ENCODE data around the gene ZSCAN30.

The ZSCAN30 gene

DNA sequence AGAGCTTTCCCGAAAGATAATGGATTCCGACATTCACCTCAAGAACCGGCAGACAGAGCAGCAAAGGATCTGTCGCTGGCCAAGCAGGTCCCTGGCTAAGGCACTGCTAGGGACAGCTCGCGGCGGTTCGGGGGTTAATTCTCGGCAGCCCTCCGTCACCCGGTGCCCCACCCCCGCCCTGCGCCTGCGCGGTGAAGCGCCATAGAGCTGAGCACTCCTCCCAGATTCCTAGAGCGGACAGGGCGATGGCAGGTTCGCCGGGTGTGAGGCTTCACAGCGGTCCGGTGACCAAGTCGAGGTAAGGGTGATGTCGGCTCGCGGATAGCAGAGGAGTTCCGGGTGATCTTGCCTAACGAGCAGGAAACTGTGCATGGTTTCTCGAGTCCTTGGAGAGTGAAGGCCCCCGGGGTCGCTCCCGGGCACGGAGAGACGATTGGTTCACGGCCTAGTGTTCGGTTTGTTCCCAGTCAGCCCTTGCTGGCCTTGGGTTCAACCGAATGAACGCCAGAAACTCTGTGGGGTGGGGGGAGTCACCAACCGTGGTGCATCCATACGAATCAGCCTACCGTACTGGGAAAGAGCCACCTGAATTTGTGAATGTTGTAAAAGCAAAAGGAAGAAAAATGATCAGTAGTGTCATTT lies at the start of gene ZSCAN30:
Gene ZSCAN30, minus strand, starts transcription at position 136 of the 642 bp plus-strand sequence. CDS start 25,877 bp downstream, outside the sequence.
- peak; percentile 98 for DNase-seq (ENCODE audit: low spot score)

- no peak for DNase-seq (ENCODE audit: low spot score)
Measured at GRCh38 chr18:35337286-35337685, 47.3 kb upstream of the ZSCAN30 start.

- no peak for DNase-seq (ENCODE audit: low spot score)
Measured at GRCh38 chr18:35335866-35336265, 45.8 kb upstream of the ZSCAN30 start.

- peak; percentile 5 for DNase-seq (ENCODE audit: low spot score)
Measured at GRCh38 chr18:35334821-35335220, 44.8 kb upstream of the ZSCAN30 start.

DNA sequence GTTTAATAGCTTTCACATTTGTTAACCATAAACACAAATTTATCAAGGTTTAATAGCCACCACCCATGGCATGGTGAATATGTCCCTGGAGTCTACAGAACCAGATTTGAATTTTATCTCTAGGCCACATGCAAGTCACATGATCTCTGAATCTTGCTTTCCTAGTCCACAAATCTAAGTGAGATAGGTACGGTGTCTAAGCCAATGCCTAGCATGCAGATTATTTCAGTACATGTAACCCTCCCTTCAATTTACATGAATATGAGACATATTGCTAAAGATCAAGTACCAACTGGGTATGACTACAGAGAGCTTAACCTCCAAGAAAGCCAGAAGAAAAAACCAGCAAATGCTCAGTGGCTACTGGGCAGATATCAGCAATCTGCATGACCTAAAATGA lies 44.2 kb upstream of the ZSCAN30 start:
- no peak for DNase-seq (ENCODE audit: low spot score)

GRCh38 chr18:35331367-35332087 lies 41.5 kb upstream of the ZSCAN30 start:
- no peak for DNase-seq (ENCODE audit: low spot score)

GRCh38 chr18:35328868-35329267 lies 38.8 kb upstream of the ZSCAN30 start:
- no peak for DNase-seq (ENCODE audit: low spot score)

- DNase-seq (ENCODE audit: low spot score): no peak
Measured at GRCh38 chr18:35326695-35327387, 36.8 kb upstream of the ZSCAN30 start.

DNA sequence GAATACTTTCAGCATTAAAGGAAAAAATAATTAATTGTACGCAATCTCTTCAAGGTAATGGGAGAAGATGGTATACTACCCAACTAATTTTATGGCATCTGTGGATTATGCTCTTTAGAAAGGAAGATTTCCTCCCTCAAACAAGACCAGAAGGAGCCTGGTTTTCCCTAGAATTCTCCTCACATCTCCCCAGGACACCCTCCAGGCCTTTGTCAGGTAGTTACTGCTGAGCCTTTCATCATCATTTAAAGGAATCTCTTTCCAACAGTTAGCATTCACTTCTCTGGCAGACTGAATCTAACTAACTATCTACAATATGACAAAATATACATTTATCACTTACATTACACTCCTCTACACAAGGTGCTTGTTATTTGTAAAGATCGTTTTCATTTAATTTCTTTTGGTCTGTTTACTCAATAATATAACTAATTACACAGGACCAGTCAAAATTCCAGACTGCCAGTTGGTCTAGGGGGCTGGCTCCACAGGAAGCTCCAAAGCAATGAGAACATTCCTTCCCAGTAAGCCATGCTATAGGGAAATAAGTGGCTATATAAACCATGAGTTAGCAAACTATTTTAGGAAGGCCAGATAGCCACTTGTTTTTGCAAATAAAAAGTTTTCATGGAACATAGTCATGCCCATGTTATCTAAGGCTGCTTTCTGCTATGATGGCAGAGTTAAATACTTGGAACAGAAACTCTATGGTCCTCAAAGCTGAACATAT lies 35.1 kb upstream of the ZSCAN30 start:
- DNase-seq (ENCODE audit: low spot score): no peak

DNA sequence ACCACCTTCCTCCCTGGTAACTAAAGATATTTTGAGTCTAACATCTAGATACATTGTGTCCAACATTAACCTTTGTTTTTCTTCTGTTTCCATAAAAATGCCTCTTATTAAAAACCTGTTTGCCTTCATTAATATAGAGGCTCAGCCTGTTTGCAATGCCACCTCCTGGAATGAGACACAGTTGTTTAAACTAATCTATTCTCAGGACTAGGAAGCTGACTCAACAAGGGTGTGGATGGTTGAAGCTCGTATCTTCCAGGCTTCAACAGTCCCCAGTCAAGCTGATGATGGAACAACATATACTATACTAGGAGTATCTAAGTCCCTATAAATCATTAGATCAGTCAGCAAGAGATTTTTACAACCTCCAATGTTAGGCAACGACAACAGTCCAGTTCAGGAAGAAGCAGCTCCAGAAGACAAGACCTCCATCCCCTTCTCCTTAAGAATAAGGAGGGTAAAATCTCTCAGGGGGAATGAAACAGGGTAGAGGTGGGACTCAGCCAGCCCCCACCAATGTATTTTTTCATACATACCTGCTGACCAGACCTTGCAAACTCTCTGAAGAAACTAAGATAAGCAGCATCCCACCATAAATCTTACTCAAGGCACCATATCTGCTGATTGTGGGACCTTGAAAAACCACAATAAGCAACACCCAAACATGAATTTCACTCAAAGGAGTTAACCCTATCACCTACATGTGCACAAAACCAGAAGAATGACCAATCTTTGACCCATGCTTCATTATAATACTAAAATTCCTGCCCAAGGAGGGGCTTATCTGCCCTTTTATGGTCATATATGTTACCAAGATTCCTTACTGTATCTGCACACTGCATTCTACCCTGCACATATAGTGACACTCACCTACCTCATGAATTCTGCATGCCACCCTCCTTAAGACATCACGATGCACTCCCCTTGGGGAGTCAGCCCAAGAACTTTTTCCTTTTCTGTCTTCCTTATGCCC lies 32.7 kb upstream of the ZSCAN30 start:
- DNase-seq (ENCODE audit: low spot score): peak; percentile 3

DNA sequence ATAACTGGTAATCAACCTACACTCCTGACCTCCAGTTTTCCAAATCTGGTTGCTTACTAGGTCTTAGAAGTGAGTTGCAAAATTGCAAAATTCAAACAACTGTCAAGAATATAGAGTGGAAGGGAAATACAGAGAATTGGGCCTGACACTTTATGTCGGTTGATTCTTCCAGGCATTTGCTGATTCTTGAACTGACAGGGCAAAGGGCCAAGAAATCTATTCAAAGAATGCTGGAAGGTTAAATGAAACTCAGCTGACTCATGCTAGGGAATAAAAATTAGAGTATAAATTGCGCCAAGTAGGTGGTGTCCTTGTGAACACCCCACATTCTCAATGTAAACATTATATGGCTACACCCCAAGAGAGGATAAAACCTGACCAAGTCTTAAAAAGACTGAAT lies 21.5 kb upstream of the ZSCAN30 start:
- DNase-seq (ENCODE audit: low spot score): no peak

DNA sequence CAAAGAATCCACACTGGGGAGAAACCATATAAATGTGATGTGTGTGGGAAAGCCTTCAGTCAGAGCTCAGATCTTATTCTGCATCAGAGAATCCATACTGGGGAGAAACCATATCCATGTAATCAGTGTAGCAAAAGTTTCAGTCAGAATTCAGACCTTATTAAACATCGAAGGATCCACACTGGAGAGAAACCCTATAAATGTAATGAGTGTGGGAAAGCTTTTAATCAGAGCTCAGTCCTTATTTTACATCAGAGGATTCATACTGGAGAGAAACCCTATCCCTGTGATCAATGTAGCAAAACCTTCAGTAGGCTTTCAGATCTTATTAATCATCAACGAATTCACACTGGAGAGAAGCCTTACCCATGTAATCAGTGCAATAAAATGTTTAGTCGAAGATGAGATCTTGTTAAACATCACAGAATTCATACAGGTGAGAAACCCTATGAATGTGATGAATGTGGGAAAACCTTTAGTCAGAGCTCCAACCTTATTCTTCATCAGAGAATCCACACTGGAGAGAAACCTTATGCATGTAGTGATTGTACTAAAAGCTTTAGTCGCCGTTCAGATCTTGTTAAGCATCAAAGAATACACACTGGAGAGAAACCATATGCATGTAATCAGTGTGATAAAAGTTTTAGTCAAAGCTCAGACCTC lies 16.7 kb upstream of the ZSCAN30 start:
- no peak for DNase-seq (ENCODE audit: low spot score)

GRCh38 chr18:35303610-35304009 lies 13.6 kb upstream of the ZSCAN30 start:
- DNase-seq (ENCODE audit: low spot score): no peak

DNA sequence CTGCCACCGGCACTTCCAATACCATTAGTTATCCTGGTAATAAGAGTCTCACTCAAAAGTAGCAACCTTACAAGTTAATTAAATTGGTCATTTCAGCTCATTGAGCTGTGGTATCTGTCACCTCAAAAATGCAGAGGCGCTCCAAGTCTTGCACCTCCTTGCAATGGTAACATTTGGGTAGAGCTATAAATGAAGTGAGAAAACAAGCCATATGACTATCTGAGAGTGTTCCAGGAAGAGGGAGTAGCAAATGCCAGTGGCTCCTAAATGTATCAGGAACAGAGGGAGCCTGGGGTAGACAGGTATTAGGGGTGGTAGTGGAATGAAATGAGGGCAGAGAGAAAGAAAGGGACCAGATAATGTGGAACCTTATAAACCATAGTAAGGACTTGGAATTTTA lies 6.0 kb upstream of the ZSCAN30 start:
- DNase-seq (ENCODE audit: low spot score): no peak

GRCh38 chr18:35291166-35291565 lies 1.1 kb upstream of the ZSCAN30 start:
- no peak for DNase-seq (ENCODE audit: low spot score)

DNA sequence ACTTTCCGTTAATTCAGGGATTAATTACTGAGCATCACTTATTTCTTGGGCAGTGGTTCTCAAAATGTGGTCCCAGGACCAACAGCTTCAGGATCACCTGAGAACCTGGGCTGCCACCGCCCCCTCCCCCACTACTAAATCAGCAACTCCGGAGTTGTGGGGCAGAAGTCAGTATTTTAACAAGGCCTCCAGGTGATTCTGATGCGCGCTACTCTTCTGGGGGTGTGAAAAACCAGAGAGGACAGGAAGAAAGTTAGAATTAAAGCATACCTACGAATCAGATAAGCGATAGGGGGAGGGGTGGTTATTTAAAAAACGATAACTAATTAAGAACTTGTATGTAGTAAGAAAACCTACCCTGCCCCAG lies 319 bp downstream of the ZSCAN30 start:
- peak; percentile 26 for DNase-seq (ENCODE audit: low spot score)

GRCh38 chr18:35289293-35289692 lies 736 bp downstream of the ZSCAN30 start:
- DNase-seq (ENCODE audit: low spot score): peak; percentile 37

- DNase-seq (ENCODE audit: low spot score): no peak
Measured at GRCh38 chr18:35284841-35285240, 5.2 kb downstream of the ZSCAN30 start.

- DNase-seq (ENCODE audit: low spot score): no peak
Measured at GRCh38 chr18:35283923-35284794, 5.9 kb downstream of the ZSCAN30 start.

- DNase-seq (ENCODE audit: low spot score): peak; percentile 79
Measured at GRCh38 chr18:35282353-35282752, 7.7 kb downstream of the ZSCAN30 start.

Data from GM03348 (cell line).